Panc1 (cell line): ENCODE data around the gene RNASE11. TPM values are rescaled to one million over a fixed set of nuclear protein-coding genes. Genes with fewer than 3 reads are reported as not detected.

Source experiments
- ATAC-seq: fragments of 200-7000 bp; cut with Tn5 transposase; 2 replicates; pipeline ENCODE4 v1.9.1; 2020; ENCODE audit warnings: mild to moderate bottlenecking, moderate library complexity
- BruUV-seq: library from RNA; stranded (reverse); fragments of 400-500 nt; replicated peaks from 2 replicates; lab custom pipeline; 2021; lab: Mats Ljungman, UMichigan
- CTCF ChIA-PET: fragments of 300-600 bp; sonication (Branson Sonifier 250); formaldehyde crosslinking; loops from one replicate; lab custom pipeline; 2022; ENCODE audit warnings: antibody characterized with exemption; lab: Charles Lee
- POLR2A ChIA-PET: fragments of 300-600 bp; sonication (Branson Sonifier 250); formaldehyde crosslinking; loops from one replicate; lab custom pipeline; 2022; ENCODE audit warnings: antibody characterized with exemption; lab: Charles Lee
- DNase-seq: peaks from one replicate; pipeline ENCODE4 v3.0.0-alpha.2; 2010; ENCODE audit warnings: low read depth, low spot score
- H3K27ac ChIP-seq: 2 replicates; pipeline ENCODE4 v1.5.1; 2011; ENCODE audit warnings: mild to moderate bottlenecking, low read length, inconsistent platforms
- H3K27me3 ChIP-seq: fragments of 200-500 bp; sonication (Bioruptor generic); 2 replicates; pipeline ENCODE4 v1.6.0; 2014; ENCODE audit warnings: low read length, inconsistent platforms; ENCODE audit not compliant: control insufficient read depth, insufficient read depth
- H3K36me3 ChIP-seq: fragments of 200-500 bp; sonication (Bioruptor generic); 2 replicates; pipeline ENCODE4 v1.5.1; 2014; ENCODE audit warnings: inconsistent platforms, mild to moderate bottlenecking, low read length, moderate library complexity; ENCODE audit not compliant: control insufficient read depth, insufficient read depth
- H3K4me1 ChIP-seq: 2 replicates; pipeline ENCODE4 v1.5.1; 2011; ENCODE audit warnings: inconsistent platforms, mild to moderate bottlenecking, low read length, moderate library complexity; ENCODE audit not compliant: control insufficient read depth, insufficient read depth
- H3K4me3 ChIP-seq, 2 experiments: 2 replicates each; pipeline ENCODE4 v1.5.1; 2011 to 2012; ENCODE audit warnings: low read depth in 2 of 2, low read length in 2 of 2, mild to moderate bottlenecking in 2 of 2, inconsistent platforms in 1 of 2, moderate library complexity in 1 of 2
- H3K9me3 ChIP-seq: fragments of 200-500 bp; sonication (Bioruptor generic); 2 replicates; pipeline ENCODE4 v1.5.1; 2014; ENCODE audit warnings: low read depth, mild to moderate bottlenecking, inconsistent platforms, low read length, moderate library complexity; ENCODE audit not compliant: control insufficient read depth, insufficient read depth
- POLR2AphosphoS5 ChIP-seq: IDR thresholded peaks from 2 replicates; pipeline ENCODE4 v1.6.1; 2012; ENCODE audit warnings: mild to moderate bottlenecking, low read depth, low read length, moderate library complexity
- SIN3A ChIP-seq: IDR thresholded peaks from 2 replicates; pipeline ENCODE4 v1.6.1; 2012; ENCODE audit warnings: low read depth, mild to moderate bottlenecking, low read length, moderate library complexity, borderline replicate concordance; ENCODE audit not compliant: insufficient read depth
- TCF7L2 ChIP-seq: IDR thresholded peaks from 2 replicates; pipeline ENCODE4 v1.6.1; 2011; ENCODE audit warnings: mild to moderate bottlenecking, low read depth, low read length, inconsistent platforms
- in situ Hi-C: cut with HindIII; loops from 2 replicates; pipeline ENCODE4 v1.10.0; 2016; ENCODE audit warnings: low sequenced_read_pairs, low pct_unique_long_range_greater_than_20kb
- intact Hi-C: fragments of 100-400 bp; cut with micrococcal nuclease; formaldehyde crosslinking; loops from one replicate; pipeline ENCODE4 v1.10.0; 2022; ENCODE audit not compliant: unreplicated experiment
- total RNA-seq: library from RNA; stranded (reverse); gene quantifications from one replicate; pipeline ENCODE4 v1.2.1, GENCODE V29; 2021; ENCODE audit not compliant: unreplicated experiment
- TF ChIP-seq, protein P1 (sequence below): fragments of 450-650 bp; IDR thresholded peaks from 2 replicates; pipeline ENCODE4 v1.5.1; 2017; ENCODE audit warnings: mild to moderate bottlenecking
- TF ChIP-seq, protein P2 (sequence below), 2 experiments: IDR thresholded peaks; 2 replicates each; pipeline ENCODE4 v1.6.1; 2011 to 2012; ENCODE audit warnings: low read depth in 2 of 2, control low read depth in 1 of 2, low read length in 1 of 2, mild to moderate bottlenecking in 1 of 2, moderate library complexity in 1 of 2; ENCODE audit not compliant: insufficient read depth in 1 of 2

Gene RNASE11
- total RNA-seq, 1 experiment from 2014 or later, result not detected

DNA sequence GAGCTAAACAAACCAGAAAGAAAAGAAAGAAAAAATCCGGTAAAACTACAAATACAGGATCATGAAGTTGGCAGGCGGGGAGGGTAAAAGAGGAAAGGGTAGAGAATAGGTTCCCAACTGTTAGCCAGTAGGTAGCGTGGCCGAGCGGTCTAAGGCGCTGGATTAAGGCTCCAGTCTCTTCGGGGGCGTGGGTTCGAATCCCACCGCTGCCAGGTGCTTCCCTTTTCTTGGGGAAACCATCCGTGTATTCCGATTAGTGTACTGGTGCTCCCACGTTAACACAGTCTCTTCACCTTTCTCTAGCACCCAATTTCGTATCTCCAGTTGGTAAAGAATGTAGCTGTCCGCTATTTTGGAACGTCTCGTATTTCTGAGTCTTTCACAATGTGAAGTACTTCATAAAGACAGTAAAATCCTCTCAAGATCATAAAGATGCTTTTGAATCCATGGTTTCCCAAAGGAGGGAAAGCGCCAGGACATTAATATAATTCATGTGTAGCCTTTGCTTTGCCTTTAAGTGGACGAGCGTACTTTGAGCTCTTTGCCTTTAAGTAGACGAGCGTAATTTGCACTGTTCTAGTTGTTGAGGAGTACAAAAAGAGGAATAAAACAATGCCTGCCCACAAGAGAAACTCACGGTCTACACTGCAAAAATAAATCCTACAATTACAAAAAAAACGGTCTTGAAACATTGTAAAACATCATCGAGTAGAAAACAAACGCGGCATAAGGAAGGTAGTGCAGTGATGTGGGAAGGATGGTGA is 22.4 kb upstream of the RNASE11 start:
- in situ Hi-C loops, result no loop called here
- POLR2A ChIA-PET, result interaction anchor here (0.6 kb wide), 1 partner anchor 387 kb away, joined by 4 read pairs; no protein-coding TSS in a partner anchor

DNA sequence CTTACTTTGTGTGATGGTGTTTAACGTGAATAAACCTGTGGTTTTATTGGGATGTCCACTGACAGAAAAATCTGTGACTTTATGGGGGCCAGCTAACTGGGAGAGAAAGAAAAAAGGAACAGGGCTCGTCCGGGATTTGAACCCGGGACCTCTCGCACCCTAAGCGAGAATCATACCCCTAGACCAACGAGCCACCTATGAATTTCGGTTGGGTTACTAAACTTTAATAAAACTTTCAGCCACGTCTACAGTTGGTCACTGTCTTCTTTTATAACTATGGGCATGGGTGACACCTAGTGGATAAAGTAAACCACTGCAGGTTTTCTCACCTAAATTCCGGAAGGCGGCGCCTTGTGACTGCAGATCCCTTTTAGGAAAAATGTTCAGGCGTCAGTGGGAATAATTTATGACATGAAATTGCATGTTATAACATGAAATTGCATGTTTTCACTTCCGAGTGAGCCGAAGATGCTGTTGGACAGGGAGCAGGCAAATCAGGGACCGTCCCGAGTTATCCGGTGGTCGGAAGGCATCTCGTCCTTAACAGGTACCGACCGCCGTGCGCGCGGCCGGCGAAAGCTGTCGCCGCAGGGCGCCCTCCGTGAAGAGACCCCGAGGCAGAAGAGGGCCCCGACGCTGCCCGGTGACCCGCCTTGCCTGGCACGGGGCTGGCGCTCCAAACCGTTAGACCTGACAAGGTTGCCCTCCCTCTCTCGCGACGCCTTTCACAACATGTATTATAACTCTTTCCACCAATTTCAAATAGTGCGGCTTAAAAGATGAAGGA is 21.6 kb upstream of the RNASE11 start:
- Histone ChIP-seq H3K4me1 (peaks cover 17% of the 10 kb centered on the region), H3K9me3 (no peaks in the 10 kb centered on the region), H3K4me3 (peak overlapping the region; percentile 87 to 96), H3K27me3 (no peaks in the 10 kb centered on the region), H3K27ac (peak overlapping the region; percentile 61; the same call in 1 of the 2 replicates), H3K36me3 (no peaks in the 10 kb centered on the region)
- DNase-seq (peak; percentile 83), ATAC-seq (peak; percentile 14; the same call in 1 of the 2 replicates)
- in situ Hi-C loops (no loop called here), intact Hi-C loops (loop anchor here (5.0 to 10.0 kb wide), 5 partner anchors 73 to 282 kb away; partner anchors contain the start of gene RNASE4)
- ChIA-PET CTCF (interaction anchor here (1.2 kb wide), 1 partner anchor 74 kb away, joined by 3 read pairs; the partner anchor contains the start of gene RNASE4), POLR2A (no interaction called here)
- TF ChIP-seq TCF7L2 (no peak), POLR2AphosphoS5 (no peak; the same call in 1 of the 2 replicates), SIN3A (no peak)
- TF ChIP-seq, protein P1, sequence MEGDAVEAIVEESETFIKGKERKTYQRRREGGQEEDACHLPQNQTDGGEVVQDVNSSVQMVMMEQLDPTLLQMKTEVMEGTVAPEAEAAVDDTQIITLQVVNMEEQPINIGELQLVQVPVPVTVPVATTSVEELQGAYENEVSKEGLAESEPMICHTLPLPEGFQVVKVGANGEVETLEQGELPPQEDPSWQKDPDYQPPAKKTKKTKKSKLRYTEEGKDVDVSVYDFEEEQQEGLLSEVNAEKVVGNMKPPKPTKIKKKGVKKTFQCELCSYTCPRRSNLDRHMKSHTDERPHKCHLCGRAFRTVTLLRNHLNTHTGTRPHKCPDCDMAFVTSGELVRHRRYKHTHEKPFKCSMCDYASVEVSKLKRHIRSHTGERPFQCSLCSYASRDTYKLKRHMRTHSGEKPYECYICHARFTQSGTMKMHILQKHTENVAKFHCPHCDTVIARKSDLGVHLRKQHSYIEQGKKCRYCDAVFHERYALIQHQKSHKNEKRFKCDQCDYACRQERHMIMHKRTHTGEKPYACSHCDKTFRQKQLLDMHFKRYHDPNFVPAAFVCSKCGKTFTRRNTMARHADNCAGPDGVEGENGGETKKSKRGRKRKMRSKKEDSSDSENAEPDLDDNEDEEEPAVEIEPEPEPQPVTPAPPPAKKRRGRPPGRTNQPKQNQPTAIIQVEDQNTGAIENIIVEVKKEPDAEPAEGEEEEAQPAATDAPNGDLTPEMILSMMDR, result peak; percentile 88
- TF ChIP-seq, protein P2, sequence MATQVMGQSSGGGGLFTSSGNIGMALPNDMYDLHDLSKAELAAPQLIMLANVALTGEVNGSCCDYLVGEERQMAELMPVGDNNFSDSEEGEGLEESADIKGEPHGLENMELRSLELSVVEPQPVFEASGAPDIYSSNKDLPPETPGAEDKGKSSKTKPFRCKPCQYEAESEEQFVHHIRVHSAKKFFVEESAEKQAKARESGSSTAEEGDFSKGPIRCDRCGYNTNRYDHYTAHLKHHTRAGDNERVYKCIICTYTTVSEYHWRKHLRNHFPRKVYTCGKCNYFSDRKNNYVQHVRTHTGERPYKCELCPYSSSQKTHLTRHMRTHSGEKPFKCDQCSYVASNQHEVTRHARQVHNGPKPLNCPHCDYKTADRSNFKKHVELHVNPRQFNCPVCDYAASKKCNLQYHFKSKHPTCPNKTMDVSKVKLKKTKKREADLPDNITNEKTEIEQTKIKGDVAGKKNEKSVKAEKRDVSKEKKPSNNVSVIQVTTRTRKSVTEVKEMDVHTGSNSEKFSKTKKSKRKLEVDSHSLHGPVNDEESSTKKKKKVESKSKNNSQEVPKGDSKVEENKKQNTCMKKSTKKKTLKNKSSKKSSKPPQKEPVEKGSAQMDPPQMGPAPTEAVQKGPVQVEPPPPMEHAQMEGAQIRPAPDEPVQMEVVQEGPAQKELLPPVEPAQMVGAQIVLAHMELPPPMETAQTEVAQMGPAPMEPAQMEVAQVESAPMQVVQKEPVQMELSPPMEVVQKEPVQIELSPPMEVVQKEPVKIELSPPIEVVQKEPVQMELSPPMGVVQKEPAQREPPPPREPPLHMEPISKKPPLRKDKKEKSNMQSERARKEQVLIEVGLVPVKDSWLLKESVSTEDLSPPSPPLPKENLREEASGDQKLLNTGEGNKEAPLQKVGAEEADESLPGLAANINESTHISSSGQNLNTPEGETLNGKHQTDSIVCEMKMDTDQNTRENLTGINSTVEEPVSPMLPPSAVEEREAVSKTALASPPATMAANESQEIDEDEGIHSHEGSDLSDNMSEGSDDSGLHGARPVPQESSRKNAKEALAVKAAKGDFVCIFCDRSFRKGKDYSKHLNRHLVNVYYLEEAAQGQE (IDR thresholded peaks at IDR 0.05; ENCODE audit: insufficient read depth in 1 of 2, low read depth in 2 of 2, low read length in 1 of 2), result no peak
- BruUV-seq, result no TSS peak

More for the DNA sequence above, 22.4 kb upstream of the RNASE11 start:
- peak; percentile 73 for ATAC-seq
- no TSS peak for BruUV-seq
- Histone ChIP-seq H3K36me3 (no peaks in the 10 kb centered on the region), H3K27me3 (no peaks in the 10 kb centered on the region), H3K27ac (peak overlapping the region; percentile 61; the same call in 1 of the 2 replicates), H3K4me1 (peaks cover 23% of the 10 kb centered on the region), H3K4me3 (peak overlapping the region; percentile 87 to 96), H3K9me3 (no peaks in the 10 kb centered on the region)
- CTCF ChIA-PET, result interaction anchor here (1.2 kb wide), 1 partner anchor 74 kb away, joined by 3 read pairs; the partner anchor contains the start of gene RNASE4
- no peak for TF ChIP-seq TCF7L2
- TF ChIP-seq, protein P2 (IDR thresholded peaks at IDR 0.05; ENCODE audit: insufficient read depth in 1 of 2, low read depth in 2 of 2, low read length in 1 of 2), result no peak
- no peak for TF ChIP-seq SIN3A
- no peak for TF ChIP-seq POLR2AphosphoS5
- TF ChIP-seq, protein P1, result no peak
- peak; percentile 72 for DNase-seq
- intact Hi-C loops, result loop anchor here (5.0 to 10.0 kb wide), 2 partner anchors 72 to 245 kb away; partner anchors contain the start of gene RNASE4
